Neuronal stem cell (in vitro differentiated cells): Measurements from ENCODE around the gene COMMD1.

ENCODE experiments used
- DNase-seq: peaks from one replicate; pipeline ENCODE4 v3.0.0-alpha.2; 2013; ENCODE audit warnings: low spot score
- H2AFZ ChIP-seq: one replicate; pipeline ENCODE4 v1.6.1; 2013; ENCODE audit warnings: mild to moderate bottlenecking, low read length, inconsistent platforms
- H2AK5ac ChIP-seq: 2 replicates; pipeline ENCODE4 v1.6.1; 2013; ENCODE audit warnings: low read depth, mild to moderate bottlenecking, inconsistent platforms, low read length, moderate library complexity, mixed read lengths
- H2BK120ac ChIP-seq: 2 replicates; pipeline ENCODE4 v1.6.1; 2013; ENCODE audit warnings: low read depth, mild to moderate bottlenecking, inconsistent platforms, low read length, moderate library complexity, mixed read lengths
- H2BK12ac ChIP-seq: one replicate; pipeline ENCODE4 v1.6.1; 2013; ENCODE audit warnings: low read length, inconsistent platforms
- H2BK15ac ChIP-seq: 2 replicates; pipeline ENCODE4 v1.6.1; 2013; ENCODE audit warnings: mild to moderate bottlenecking, low read length, inconsistent platforms, mixed read lengths
- H2BK5ac ChIP-seq: one replicate; pipeline ENCODE4 v1.6.1; 2013; ENCODE audit warnings: inconsistent platforms, mild to moderate bottlenecking, low read length, moderate library complexity
- H3K14ac ChIP-seq: one replicate; pipeline ENCODE4 v1.6.1; 2013; ENCODE audit warnings: low read length, inconsistent platforms
- H3K18ac ChIP-seq: 2 replicates; pipeline ENCODE4 v1.6.1; 2013; ENCODE audit warnings: low read length, inconsistent platforms
- H3K23ac ChIP-seq: 2 replicates; pipeline ENCODE4 v1.6.1; 2013; ENCODE audit warnings: low read depth, mild to moderate bottlenecking, mixed read lengths, low read length, inconsistent platforms; ENCODE audit not compliant: poor library complexity
- H3K27ac ChIP-seq: replicated peaks from 3 replicates; pipeline ENCODE4 v1.5.1; 2013; ENCODE audit warnings: low read length, inconsistent platforms
- H3K27me3 ChIP-seq, 3 experiments: 2 replicates each; pipeline ENCODE4 v1.6.1; 2013; ENCODE audit warnings: low read length in 3 of 3, mild to moderate bottlenecking in 2 of 3, inconsistent platforms in 1 of 3, low read depth in 1 of 3, mixed read lengths in 1 of 3, moderate library complexity in 1 of 3; ENCODE audit not compliant: control insufficient read depth in 3 of 3, insufficient read depth in 3 of 3
- H3K36me3 ChIP-seq, 2 donors: replicated peaks in 1 of 2; 2 replicates each; pipeline ENCODE4 v1.6.1; 2013; ENCODE audit warnings: low read length in 2 of 2; ENCODE audit not compliant: control insufficient read depth in 2 of 2, insufficient read depth in 2 of 2
- H3K4ac ChIP-seq: 2 replicates; pipeline ENCODE4 v1.6.1; 2013; ENCODE audit warnings: inconsistent platforms, mild to moderate bottlenecking, low read length, moderate library complexity
- H3K4me1 ChIP-seq, 2 donors: 1 replicate in 1 of 2; 2 replicates in 1 of 2; pipeline ENCODE4 v1.6.1; 2013; ENCODE audit warnings: low read length in 2 of 2, low read depth in 1 of 2; ENCODE audit not compliant: control insufficient read depth in 2 of 2, insufficient read depth in 1 of 2
- H3K4me2 ChIP-seq: one replicate; pipeline ENCODE4 v1.6.1; 2013; ENCODE audit warnings: mild to moderate bottlenecking, low read length, inconsistent platforms; ENCODE audit not compliant: insufficient read depth, poor library complexity, severe bottlenecking
- H3K4me3 ChIP-seq, 2 donors: 2 replicates each; pipeline ENCODE4 v1.5.1; 2013; ENCODE audit warnings: low read length in 2 of 2, mild to moderate bottlenecking in 2 of 2, inconsistent platforms in 1 of 2, moderate library complexity in 1 of 2
- H3K79me1 ChIP-seq: one replicate; pipeline ENCODE4 v1.6.1; 2013; ENCODE audit warnings: low read depth, mild to moderate bottlenecking, inconsistent platforms, low read length, moderate library complexity
- H3K9ac ChIP-seq: one replicate; pipeline ENCODE4 v1.6.1; 2013; ENCODE audit warnings: mild to moderate bottlenecking, low read depth, low read length, inconsistent platforms; ENCODE audit not compliant: poor library complexity
- H3K9me3 ChIP-seq, 2 donors: replicated peaks in 1 of 2; 2 replicates each; pipeline versions ENCODE3 to v1.6.1; 2013; ENCODE audit warnings: low read length in 2 of 2, mild to moderate bottlenecking in 2 of 2, inconsistent platforms in 1 of 2, low read depth in 1 of 2, mixed read lengths in 1 of 2, moderate library complexity in 1 of 2; ENCODE audit not compliant: control insufficient read depth in 2 of 2, insufficient read depth in 1 of 2
- H4K8ac ChIP-seq: one replicate; pipeline ENCODE4 v1.6.1; 2013; ENCODE audit warnings: low read depth, mild to moderate bottlenecking, inconsistent platforms, low read length, moderate library complexity
- H4K91ac ChIP-seq: one replicate; pipeline ENCODE4 v1.6.1; 2013; ENCODE audit warnings: low read length, low read depth, mild to moderate bottlenecking, inconsistent platforms; ENCODE audit not compliant: poor library complexity
- WGBS, 2 donors: extraction: QIAGEN DNeasy Blood & Tissue Kit; methylation state at CpG; one replicate each; pipeline ENCODE4 v1.1.7; 2013; ENCODE audit warnings: missing lambda C conversion rate in 2 of 2, mixed read lengths in 1 of 2; ENCODE audit not compliant: insufficient read length in 2 of 2, insufficient replicate concordance in 1 of 2; ENCODE audit errors: extremely low coverage in 2 of 2; 5-methylcytosine and 5-hydroxymethylcytosine counted together

Gene COMMD1

DNA sequence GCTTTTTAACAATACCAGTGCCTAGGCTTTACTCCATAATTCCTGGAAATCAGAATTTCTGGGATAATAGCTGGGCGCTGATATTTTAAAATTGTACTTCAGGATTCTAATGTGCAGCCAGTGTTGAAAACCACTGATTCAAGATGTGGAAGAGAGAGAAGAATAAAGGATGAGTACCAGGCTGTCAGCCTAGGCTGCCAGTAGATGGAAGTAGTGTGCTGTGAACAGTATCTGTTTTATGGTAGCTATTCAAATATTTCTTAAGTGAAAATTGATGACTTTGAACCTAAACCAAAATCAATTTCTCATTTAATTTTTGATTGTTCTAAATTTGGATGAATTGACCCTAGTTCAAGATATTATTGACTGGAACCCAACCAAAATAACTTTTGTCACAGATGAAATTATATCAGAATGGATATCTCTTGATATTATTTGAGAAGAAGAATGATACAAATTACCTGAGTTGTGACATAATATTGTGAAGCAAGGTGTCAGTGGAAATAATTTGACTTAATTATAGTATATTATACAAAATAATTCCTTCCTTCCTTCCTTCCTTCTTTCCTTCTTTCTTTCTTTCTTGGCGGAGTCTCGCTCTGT is 88.0 kb downstream of the COMMD1 start:
- H3K27me3 ChIP-seq = no peaks in the 10 kb centered on the region
- H2BK120ac ChIP-seq = no peak overlapping the region
- no peak overlapping the region for H2AFZ ChIP-seq
- H3K4me1 ChIP-seq = peaks cover 0 to 2% of the 10 kb centered on the region in 2 donors
- H2BK15ac ChIP-seq = no peak overlapping the region
- no peak overlapping the region for H3K14ac ChIP-seq
- WGBS, 2 donors = no CpG with 5 or more reads among the region's 3 CpGs
- DNase-seq = no peak
- H3K4me2 ChIP-seq = no peak overlapping the region
- no peak overlapping the region for H3K4me3 ChIP-seq
- H3K23ac ChIP-seq = no peak overlapping the region
- H3K27ac ChIP-seq = no peak overlapping the region
- H3K9ac ChIP-seq = no peak overlapping the region
- no peak overlapping the region for H2AK5ac ChIP-seq
- no peak overlapping the region for H3K18ac ChIP-seq
- H3K79me1 ChIP-seq = no peaks in the 10 kb centered on the region
- no peak overlapping the region for H2BK5ac ChIP-seq
- no peak overlapping the region for H4K8ac ChIP-seq
- no peaks in the 10 kb centered on the region for H3K36me3 ChIP-seq
- no peaks in the 10 kb centered on the region for H3K9me3 ChIP-seq
- H4K91ac ChIP-seq = no peak overlapping the region
- H3K4ac ChIP-seq = no peak overlapping the region
- no peak overlapping the region for H2BK12ac ChIP-seq

DNA sequence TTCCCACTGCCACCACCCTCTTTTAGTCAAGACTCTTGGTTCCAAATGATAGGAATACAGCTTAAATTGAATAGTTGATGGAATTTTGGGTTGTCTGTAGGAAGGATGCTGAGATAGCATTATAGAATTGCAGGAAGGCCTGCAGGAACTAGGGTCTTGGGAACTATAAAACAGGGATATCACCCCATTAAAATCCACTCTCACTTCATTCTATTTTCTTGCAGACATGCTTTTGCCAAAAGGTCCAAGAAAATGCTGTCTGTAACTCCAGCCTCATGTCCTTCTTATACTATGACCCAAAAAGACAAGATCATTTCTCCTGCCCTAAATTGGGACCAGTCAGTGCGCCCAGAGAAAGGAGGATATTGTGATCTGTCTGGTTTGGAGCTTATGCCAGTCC is 89.1 kb downstream of the COMMD1 start:
- no CpG with 5 or more reads among the region's 1 CpG for WGBS, 2 donors

DNA sequence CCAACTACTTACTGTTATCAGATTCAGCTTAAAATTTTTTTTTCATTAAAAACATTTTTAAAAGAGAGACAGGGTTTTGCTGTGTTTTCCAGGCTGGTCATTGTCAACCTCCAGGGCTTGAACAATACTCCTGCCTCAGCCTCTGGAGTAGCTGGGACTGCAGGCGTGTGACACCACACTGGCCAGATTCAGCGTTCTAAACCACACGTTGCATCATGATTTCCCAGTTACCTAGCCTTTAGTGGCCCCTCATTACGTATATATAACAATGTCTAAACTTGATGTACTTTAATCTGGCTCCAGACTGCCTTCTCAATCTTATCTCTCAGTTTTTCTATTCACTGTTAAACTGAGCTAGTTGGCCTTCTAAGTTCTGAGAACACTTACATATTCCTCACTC is 89.6 kb downstream of the COMMD1 start:
- H2AK5ac ChIP-seq = no peak overlapping the region
- H3K27me3 ChIP-seq = no peaks in the 10 kb centered on the region
- H3K79me1 ChIP-seq = no peaks in the 10 kb centered on the region
- H3K9me3 ChIP-seq = no peaks in the 10 kb centered on the region
- H3K4ac ChIP-seq = no peak overlapping the region
- H2BK120ac ChIP-seq = no peak overlapping the region
- no peak overlapping the region for H3K9ac ChIP-seq
- no peak overlapping the region for H2BK15ac ChIP-seq
- no CpG with 5 or more reads among the region's 4 CpGs for WGBS, 2 donors
- no peak overlapping the region for H3K27ac ChIP-seq
- H4K8ac ChIP-seq = no peak overlapping the region
- peaks cover 0 to 2% of the 10 kb centered on the region in 2 donors for H3K4me1 ChIP-seq
- no peak overlapping the region for H3K4me2 ChIP-seq
- no peak overlapping the region for H3K23ac ChIP-seq
- H3K36me3 ChIP-seq = no peaks in the 10 kb centered on the region
- H3K18ac ChIP-seq = no peak overlapping the region
- H3K14ac ChIP-seq = no peak overlapping the region
- no peak for DNase-seq
- H2BK5ac ChIP-seq = no peak overlapping the region
- H3K4me3 ChIP-seq = no peak overlapping the region
- H2AFZ ChIP-seq = no peak overlapping the region
- no peak overlapping the region for H2BK12ac ChIP-seq
- H4K91ac ChIP-seq = no peak overlapping the region

More for the DNA sequence above, 89.1 kb downstream of the COMMD1 start:
- Histone ChIP-seq H3K4me1 (peaks cover 0 to 2% of the 10 kb centered on the region in 2 donors), H3K4ac (no peak overlapping the region), H3K27ac (no peak overlapping the region), H2AK5ac (no peak overlapping the region), H2BK5ac (no peak overlapping the region), H3K23ac (no peak overlapping the region), H3K14ac (no peak overlapping the region), H3K4me2 (no peak overlapping the region), H3K27me3 (no peaks in the 10 kb centered on the region), H3K79me1 (no peaks in the 10 kb centered on the region), H4K8ac (no peak overlapping the region), H3K9ac (no peak overlapping the region), H4K91ac (no peak overlapping the region), H3K9me3 (no peaks in the 10 kb centered on the region), H2BK12ac (no peak overlapping the region), H2AFZ (no peak overlapping the region), H3K18ac (no peak overlapping the region), H2BK15ac (no peak overlapping the region), H2BK120ac (no peak overlapping the region), H3K4me3 (no peak overlapping the region), H3K36me3 (no peaks in the 10 kb centered on the region)
- no peak for DNase-seq

DNA sequence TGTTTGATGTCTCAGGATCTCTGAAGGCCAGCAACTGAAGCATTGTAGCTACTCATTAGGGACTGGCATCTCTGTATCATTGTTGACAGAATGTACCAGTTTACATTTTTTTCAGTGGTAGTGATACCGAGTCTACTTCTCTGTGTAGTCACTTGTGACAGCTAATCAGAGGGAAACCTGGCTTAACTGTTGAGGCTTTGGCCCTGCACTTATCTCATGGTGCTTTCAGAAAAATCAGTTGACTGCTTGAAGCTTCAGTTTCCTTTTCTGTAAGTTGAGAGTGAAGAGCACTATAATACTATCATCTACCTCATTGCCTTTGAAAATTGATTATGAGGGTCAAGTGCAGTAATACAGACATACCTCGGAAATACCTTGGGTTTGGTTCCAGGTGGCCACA is 90.0 kb downstream of the COMMD1 start:
- Histone ChIP-seq H2BK12ac (no peak overlapping the region), H3K14ac (no peak overlapping the region), H2BK15ac (no peak overlapping the region), H3K27ac (no peak overlapping the region), H2AK5ac (no peak overlapping the region), H3K23ac (no peak overlapping the region), H3K4me2 (no peak overlapping the region), H3K36me3 (no peaks in the 10 kb centered on the region), H3K4ac (no peak overlapping the region), H2BK5ac (no peak overlapping the region), H4K91ac (no peak overlapping the region), H3K9me3 (no peaks in the 10 kb centered on the region), H2AFZ (no peak overlapping the region), H3K4me1 (peaks cover 0 to 2% of the 10 kb centered on the region in 2 donors), H4K8ac (no peak overlapping the region), H3K27me3 (no peaks in the 10 kb centered on the region), H2BK120ac (no peak overlapping the region), H3K18ac (no peak overlapping the region), H3K79me1 (no peaks in the 10 kb centered on the region), H3K9ac (no peak overlapping the region), H3K4me3 (no peak overlapping the region)
- no CpG with 5 or more reads among the region's 2 CpGs for WGBS, 2 donors
- no peak for DNase-seq
